SU-DHL-6 (cell line): ENCODE measurements around the gene HPS6.

Experiments
- EZH2phosphoT487 ChIP-seq: fragments of 200-600 bp; sonication (generic), shearing (Covaris generic); conservative IDR thresholded peaks from 2 replicates; pipeline ENCODE4 v1.6.1; 2018; ENCODE audit warnings: mild to moderate bottlenecking, antibody characterized with exemption, low read length, moderate library complexity, mixed read lengths
- TF ChIP-seq, protein P1 (sequence below): fragments of 200-600 bp; sonication (generic); IDR thresholded peaks from one replicate; pipeline ENCODE4 v1.5.1; 2017; ENCODE audit warnings: antibody characterized with exemption, mild to moderate bottlenecking, low read length, moderate library complexity; ENCODE audit not compliant: insufficient read depth, poor library complexity, severe bottlenecking

DNA sequence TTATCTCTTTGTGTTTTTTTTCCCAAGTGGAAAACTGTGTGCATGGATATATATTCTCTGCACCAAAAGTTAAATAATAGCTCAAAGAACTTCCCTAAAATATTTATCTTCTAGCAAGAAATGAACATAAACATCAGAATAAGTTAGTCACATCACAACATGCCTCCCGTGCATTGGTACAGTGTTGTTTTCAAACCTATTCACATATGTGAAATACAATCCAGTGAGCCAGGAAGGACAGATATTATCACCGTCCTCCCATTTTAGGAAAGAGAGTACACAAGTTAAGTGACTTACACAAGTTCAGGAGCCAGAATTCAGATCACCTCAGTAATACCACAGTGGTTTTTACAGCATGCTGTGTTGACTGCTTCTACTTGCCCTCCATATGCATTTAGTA is 31.4 kb upstream of the HPS6 start:
- TF ChIP-seq, protein P1, sequence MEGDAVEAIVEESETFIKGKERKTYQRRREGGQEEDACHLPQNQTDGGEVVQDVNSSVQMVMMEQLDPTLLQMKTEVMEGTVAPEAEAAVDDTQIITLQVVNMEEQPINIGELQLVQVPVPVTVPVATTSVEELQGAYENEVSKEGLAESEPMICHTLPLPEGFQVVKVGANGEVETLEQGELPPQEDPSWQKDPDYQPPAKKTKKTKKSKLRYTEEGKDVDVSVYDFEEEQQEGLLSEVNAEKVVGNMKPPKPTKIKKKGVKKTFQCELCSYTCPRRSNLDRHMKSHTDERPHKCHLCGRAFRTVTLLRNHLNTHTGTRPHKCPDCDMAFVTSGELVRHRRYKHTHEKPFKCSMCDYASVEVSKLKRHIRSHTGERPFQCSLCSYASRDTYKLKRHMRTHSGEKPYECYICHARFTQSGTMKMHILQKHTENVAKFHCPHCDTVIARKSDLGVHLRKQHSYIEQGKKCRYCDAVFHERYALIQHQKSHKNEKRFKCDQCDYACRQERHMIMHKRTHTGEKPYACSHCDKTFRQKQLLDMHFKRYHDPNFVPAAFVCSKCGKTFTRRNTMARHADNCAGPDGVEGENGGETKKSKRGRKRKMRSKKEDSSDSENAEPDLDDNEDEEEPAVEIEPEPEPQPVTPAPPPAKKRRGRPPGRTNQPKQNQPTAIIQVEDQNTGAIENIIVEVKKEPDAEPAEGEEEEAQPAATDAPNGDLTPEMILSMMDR = no peak
- TF ChIP-seq EZH2phosphoT487 = no peak
